Measurements from ENCODE around the gene L3MBTL2. TPM values are rescaled to one million over a fixed set of nuclear protein-coding genes. Genes with fewer than 3 reads are reported as not detected.

Gene L3MBTL2
- total RNA-seq, 2 donors from 2014 or later: 15.4 to 19.0 TPM

DNA sequence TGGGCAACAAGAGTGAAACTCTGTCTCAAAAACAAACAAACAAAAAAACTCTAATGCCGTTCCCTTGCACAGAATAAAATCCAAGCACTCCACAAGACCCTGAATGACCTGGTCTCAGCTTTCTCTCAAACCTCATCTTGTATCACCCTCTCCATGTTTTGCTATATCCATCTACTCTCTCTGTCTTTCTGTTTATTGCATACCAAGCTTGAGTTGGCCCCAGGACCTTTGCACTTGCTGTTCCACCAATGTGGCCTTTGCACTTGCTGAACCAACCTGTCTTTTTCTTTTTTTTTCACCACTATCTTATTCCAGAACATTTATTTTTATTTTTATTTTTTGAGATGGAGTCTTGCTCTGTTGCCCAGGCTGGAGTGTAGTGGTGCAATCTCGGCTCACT is 2.0 kb upstream of the L3MBTL2 start:
- intact Hi-C loops (cut with DNase I): no loop called here
- no peak for DNase-seq (ENCODE audit: low spot score)

DNA sequence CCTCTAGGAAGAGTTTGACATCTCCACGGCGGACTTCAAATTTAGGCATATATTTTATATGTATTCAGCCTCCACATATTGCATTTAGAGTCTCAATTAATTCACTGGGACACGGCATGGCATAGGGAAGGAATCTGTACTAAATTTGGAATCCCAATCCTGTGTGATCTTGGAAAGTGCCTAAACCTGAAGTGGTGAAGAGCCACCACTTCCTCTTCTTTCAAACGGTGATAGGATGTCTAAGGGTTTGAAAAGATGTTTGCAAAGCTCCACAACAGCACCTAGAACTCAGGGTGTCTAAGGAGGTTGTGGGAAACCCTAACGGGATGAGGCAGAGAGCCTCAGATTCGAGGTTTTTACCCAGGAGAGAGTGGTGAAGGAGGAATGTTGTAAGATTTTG is 1.0 kb upstream of the L3MBTL2 start:
- no peak for DNase-seq (ENCODE audit: low spot score)
- intact Hi-C loops (cut with DNase I): no loop called here

DNA sequence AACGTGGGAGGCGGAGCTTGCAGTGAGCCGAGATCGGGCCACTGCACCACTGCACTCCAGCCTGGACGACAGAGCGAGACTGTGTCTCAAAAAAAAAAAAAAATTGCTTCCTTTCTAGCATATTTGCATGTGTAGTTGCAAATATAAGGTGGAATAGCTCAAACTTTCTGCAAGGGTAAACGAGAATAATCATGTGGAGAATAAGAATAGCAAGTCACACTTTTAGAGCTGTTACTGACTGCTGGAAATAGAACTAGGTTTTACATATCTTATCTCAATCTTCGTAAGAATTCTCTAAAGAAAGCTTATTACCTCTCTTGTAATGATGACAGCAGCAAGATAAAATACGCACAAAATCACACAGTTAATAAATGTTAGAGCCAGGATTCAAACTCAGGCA is 1.6 kb downstream of the L3MBTL2 start:
- intact Hi-C loops (cut with DNase I): no loop called here

DNA sequence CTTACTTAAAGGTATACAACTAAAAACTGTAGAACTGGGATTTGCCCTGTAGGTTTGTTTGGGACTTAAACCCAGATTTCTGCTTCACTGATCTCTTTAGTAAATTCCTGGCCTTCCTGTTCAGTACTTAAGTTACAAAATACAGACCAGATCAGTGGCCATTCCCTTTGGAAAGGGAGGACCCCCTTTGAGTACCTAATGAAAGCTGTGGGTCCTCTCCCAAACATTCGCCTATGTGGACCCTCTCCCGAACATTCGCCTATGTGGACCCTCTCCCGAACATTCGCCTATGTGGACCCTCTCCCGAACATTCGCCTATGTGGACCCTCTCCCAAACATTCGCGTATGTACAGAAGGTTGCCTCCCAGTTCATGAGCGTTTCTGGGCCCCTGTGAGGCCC is 10.3 kb downstream of the L3MBTL2 start:
- no peak for DNase-seq (ENCODE audit: low spot score)
- intact Hi-C loops (cut with DNase I): no loop called here

More for the DNA sequence above, 1.6 kb downstream of the L3MBTL2 start:
- DNase-seq (ENCODE audit: low spot score): no peak

DNA sequence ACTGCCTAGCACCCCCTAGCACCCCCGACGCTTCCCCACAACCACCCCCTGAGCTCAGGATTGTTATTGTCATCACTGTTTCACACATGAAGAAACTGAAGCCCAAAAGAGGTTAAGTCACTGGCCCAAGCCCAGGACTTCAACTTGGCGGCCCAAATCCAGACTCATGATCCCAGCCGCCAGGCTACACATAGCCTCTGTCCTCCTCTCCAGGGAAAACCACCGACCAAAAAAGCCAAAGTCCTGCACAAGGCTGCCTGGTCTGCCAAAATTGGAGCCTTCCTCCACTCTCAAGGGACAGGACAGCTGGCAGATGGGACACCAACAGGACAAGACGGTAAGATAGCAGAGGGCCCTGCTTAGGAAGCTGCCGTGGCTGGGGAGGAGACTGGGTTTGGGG is 10.8 kb downstream of the L3MBTL2 start:
- no peak for DNase-seq (ENCODE audit: low spot score)

DNA sequence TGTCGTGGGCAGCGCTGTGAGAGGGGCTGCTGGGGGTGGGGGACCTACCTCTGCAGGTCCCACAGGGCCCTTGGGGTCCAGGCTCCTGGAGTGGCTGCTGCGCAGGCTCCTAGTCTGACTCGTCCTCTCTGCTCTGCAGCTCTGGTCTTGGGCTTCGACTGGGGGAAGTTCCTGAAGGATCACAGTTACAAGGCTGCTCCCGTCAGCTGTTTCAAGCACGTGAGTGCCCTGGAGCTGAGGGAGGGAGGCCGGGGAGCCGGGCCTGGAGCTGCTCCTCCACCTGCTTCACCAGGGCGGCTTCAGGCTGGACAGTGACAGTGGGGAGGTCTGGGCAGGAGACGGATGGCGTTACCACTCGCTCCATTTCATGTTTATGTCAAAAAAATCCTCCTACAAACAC is 11.9 kb downstream of the L3MBTL2 start:
- intact Hi-C loops (cut with DNase I): no loop called here
- DNase-seq (ENCODE audit: low spot score): no peak

More for the DNA sequence above, 10.8 kb downstream of the L3MBTL2 start:
- intact Hi-C loops (cut with DNase I): no loop called here

DNA sequence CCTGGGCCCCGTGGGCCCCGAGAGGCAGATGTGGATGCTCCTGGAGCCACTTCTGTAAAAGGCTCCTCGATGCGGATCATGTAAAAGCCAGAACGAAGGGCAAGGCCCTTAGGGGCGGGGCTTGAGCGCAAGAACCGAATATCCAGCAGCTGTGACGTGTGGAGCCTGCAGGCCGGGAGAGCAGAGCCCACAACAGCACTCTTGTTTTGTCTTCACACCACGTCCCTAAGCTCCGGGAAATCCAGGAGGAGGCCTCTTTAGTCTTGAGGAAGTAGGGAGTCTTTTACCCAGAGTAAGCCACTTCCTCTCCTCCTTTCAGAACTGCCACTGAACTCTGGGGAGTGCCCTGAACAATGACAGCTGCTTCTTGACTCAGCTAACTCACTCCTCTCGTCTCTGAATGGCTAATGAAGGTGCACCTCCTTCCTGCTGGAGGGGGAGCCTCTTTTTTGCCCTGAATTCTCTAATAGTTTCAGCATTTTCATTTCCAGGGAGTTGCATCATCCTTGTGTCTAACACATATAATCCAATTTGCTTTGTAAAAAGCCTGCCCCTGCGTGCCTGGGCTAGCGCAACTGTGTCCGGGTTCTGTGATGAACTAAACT is 12.5 kb downstream of the L3MBTL2 start:
- DNase-seq (ENCODE audit: low spot score): peak; percentile 88
- intact Hi-C loops (cut with DNase I): no loop called here

DNA sequence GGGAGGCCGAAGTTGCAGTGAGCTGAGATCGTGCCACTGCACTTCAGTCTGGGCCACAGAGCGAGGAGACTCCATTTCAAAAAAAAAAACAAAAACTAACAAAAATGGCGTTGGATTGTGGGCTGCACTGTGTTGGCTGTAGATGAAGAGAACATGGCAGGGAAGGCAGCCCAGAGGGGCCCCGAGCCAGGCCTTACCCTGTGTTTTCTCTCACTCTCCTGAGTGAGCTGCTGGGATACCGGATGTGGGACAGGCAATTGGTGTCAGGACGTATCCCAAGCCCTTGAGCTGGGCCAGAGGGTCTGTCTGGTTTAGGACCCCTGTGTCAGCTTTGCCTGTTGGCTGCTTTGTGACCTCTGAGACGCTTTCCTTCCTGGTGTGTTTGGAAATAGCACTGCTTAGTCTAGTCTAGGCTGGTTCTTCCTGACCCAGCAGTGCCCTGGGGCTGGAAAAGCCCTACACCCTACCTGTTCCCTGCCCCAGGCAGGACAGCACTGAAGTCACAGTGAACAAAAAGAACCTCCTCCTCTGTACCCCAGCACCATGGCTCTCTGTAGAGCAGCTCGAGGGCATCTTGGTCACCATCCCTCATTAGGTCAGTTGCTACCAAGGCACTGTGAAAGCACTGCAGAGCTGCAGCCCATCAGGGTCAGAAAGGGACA is 17.9 kb downstream of the L3MBTL2 start:
- intact Hi-C loops (cut with DNase I): no loop called here
- no peak for DNase-seq (ENCODE audit: low spot score)

DNA sequence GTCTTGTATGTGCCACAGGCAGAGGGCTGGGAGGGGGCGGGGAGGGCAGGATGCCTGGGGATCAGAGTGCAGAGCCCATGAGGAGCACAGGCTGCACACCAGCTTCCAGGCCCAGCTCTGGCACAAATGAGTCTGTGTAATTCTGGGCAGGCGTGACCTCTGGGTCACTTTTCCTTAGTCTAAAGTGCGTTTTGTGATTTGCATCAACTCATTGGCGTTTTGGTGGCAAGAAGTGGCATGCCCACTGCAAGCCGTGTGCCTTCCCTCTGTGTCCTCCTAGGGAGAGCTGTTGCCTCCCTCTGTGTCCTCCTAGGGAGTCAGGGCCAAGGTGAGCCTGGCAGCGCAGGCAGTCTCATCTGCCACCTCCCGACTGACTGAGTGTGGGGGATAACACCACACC is 18.4 kb downstream of the L3MBTL2 start:
- no peak for DNase-seq (ENCODE audit: low spot score)
- intact Hi-C loops (cut with DNase I): no loop called here

DNA sequence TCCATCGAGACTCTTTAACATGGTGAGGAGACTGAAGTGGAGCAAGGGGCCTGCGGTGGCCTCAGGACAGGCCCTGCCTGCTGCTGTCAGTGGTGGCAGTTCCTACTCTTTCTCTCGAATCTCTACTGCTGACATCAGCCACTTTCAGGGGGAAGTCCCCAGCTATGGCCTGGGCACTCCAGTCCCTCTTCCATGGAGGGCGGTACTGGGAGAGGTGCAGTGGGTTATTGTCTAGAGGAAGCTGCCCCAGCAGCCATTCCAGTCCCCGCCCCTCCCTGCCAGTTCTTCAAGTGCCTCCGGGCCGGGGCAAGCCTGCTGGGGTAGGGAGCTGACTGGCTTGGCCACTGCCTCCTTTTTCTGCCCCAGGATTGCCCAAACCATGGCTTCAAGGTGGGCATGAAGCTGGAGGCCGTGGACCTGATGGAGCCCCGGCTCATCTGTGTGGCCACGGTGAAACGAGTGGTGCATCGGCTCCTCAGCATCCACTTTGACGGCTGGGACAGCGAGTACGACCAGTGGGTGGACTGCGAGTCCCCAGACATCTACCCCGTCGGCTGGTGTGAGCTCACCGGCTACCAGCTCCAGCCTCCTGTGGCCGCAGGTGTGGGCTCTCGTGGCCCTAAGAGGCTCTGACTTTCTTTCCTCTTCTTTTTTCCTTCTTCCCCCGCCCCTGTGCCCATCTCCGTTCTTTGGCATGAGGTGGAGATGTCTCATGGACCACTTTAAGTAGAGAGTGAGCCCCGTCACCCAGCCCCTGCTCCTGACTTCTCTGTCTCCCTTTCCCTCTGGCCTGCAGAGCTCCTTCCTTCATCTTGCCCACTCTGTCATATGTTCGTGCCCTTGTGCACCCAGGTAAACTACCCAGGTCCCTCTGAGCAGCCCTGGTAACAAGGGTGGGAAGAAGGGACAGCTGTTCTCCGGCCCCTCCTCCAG is 21.9 kb downstream of the L3MBTL2 start:
- intact Hi-C loops (cut with DNase I): no loop called here
- DNase-seq (ENCODE audit: low spot score): no peak

DNA sequence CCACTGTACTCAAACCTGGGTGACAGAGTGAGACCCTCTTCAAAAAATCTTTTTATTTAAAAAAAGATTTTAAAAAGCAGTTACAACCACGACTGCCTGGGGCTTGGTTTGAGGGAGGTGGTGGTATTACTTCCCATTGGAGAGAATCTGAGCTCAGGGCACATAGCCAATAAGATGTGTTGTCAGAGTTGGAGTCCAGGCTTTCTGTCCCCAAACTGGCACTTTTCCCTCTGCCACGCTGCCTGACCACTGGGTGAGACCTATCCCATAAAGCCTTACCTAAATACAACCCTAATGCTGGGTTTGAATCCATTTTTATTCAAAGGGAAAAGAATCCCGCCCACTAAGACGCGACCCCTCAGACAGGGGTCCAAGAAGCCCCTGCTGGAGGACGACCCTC is 24.1 kb downstream of the L3MBTL2 start:
- intact Hi-C loops (cut with DNase I): no loop called here
- DNase-seq (ENCODE audit: low spot score): no peak

DNA sequence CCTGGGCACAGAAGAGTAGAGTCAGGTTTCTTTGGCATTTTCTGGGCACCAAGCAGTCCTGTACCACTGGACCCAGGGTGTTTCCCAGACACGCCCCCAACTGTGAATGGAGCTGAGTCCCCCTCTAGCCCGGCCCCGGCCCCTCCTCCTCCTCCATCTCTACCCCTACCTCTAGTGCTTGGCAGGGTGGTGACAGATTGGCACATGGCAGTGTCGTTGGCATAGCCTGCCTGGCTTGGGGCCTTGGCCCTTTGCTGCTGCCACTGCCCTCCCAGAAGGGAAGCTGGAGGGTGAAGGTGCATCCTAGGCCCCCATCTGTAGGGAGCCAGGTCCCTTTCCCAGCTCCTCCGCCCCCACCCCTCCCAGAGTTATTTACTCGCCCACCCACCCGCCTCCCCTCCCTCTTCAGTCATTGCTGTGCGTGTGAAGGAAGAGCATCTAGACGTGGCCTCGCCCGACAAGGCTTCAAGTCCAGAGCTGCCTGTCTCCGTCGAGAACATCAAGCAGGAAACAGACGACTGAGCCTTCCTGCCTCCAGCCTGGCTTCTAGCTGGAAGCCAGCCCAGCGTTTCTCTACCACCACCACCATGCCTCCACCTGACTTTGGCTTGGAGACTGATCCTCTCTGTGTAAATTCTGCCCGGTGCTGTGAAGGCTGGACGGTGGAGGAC is 24.8 kb downstream of the L3MBTL2 start:
- intact Hi-C loops (cut with DNase I): no loop called here
- DNase-seq (ENCODE audit: low spot score): no peak

DNA sequence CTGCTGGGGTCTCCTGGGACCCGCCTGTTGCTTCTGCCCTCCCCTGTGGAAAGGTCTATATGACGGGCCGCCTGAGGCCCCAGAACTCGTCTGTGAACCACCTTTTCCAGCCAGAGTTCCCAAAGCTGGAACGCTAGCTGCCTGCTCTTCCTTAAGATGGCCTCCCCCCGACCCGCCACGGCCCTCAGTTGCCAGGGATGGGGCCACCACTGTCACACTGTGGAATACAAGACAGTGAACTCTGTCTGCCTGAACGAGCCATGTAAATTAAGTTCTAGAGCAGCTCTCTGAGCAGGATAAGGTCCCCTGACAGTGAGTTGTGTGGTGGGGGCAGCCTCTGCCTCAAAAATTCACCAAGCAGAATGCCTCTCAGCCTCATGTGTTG is 25.3 kb downstream of the L3MBTL2 start:
- intact Hi-C loops (cut with DNase I): no loop called here
- DNase-seq (ENCODE audit: low spot score): no peak

DNA sequence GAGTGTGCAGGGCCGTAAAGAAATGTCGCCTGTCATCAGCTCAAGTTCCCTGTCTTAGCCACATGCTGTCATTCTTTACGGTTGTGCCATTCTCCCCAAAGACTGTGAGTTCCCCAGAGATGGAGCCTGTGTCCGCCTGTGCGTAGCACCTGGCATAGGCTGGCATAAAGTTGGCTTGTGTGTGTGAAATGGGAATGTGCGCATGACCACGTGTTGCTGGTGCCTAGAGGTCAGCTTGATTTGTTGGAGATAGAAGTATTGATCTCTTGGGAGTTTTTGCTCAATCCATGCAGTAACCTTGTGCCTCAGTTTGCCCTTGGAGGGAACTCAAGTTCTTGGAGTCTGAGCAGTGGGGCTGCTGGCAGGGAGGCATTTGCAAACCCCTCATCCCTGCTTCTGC is 26.3 kb downstream of the L3MBTL2 start:
- DNase-seq (ENCODE audit: low spot score): no peak
- intact Hi-C loops (cut with DNase I): no loop called here

DNA sequence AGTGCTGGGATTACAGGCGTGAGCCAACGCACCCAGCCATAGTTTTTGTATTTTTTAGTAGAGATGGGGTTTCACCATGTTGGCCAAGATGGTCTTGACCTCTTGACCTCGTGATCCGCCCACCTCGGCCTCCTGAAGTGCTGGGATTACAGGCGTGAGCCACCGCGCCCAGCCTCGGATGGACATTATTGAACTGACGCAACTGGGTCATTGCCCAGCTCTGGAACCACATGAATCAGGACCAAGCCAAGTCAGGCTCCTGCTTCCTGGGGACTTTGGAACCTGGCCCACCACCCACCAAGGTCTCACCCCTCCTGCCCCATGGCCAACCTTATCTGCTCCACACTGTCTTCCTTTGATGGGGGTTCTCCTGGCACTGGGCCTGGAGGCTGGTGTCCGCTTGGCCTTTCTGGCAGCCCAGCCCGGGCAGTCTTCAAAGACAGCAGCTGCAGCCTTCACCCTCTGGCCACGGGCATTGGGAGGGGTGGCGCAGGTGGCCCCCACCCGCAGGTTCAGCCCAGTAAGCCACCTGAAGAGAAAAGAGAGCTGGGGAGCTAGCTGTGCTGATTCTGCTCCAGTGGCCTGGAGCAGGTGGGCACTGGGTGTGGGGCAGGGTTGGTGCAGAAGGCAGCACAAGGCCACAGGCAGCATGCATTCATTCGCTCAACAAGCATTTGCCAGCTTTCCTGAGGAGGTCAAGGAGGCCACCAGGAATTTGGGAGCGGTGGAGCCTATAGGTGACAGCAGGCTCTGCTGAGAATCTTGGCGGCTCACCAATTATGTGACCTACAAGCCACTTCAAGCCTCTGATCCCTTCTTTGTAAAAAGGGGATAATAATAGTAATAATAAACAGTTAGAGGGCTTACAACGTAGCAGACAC is 29.9 kb downstream of the L3MBTL2 start:
- intact Hi-C loops (cut with DNase I): no loop called here
- no peak for DNase-seq (ENCODE audit: low spot score)

DNA sequence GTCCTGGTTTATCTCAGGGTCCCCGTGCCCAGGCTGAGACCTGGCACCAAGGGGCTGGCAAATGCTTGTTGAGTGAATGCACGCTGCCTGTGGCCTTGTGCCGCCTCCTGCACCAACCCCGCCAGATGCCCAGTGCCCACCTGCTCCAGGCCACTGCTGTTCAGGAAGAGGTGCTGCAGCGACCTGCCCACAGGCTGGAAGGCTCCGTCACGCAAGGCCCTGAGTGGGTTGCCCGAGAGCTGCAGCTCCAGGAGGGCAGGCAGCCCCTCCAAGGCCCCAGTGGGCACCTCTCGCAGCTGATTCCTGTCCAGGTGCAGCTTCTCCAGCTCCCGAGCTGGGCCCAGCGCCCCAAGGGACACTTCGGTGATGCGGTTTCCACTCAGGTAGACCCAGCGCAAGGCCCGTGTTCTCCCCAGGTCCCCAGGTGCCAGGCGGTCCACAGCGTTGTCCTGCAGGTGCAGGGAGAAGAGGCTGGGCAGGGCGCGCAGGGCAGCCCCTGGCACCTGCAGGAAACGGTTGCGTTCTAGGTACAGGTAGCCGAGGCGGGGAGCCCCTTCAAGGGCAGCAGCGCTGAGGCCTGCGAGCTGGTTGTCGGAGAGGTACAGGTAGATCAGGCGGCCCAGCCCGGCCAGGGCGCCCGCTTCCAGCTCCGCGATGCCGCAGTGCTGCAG is 32.1 kb downstream of the L3MBTL2 start:
- no peak for DNase-seq (ENCODE audit: low spot score)
- intact Hi-C loops (cut with DNase I): no loop called here

DNA sequence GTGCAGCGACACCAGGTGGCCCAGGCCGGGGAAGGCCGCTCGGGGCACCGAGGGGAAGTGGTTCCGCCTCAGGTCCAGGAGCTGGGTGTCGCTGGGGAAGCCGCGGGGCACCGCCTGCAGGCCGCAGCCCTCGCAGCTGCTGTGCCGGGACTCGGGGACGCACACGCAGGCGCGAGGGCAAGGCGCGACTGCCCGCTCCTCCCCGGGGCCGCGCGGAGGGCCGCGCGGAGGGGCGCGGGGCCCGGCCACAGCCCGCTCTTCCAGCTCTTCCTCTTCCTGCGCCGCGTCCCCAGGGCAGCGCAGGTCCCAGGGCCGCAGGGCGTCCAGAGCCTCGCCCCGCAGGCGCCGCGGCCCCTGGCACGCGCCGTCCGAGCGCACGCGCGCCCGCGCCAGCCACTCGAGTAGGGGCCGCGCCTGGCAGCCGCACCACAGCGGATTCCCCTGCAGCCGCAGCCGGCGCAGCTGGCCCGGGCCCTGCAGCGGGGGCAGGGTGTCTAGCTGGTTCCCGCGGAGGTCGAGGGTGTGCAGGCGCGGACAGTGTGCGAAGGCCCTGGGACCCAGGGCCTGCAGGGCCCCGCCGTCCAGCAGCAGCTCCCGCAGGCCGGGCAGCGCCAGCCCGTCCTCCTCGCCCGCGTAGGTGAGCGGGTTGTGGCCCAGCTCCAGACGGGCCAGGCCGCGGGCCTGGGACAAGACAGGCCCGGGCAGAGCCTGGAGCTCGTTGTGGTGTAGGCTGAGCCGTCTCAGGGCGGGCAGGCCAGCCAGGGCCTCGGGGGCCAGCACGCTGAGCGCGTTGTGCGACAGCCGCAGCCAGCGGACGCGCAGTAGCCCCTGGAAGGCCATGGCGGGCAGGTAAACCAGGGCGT is 32.8 kb downstream of the L3MBTL2 start:
- intact Hi-C loops (cut with DNase I): no loop called here

More for the DNA sequence above, 32.8 kb downstream of the L3MBTL2 start:
- DNase-seq (ENCODE audit: low spot score): peak; percentile 92

Data from posterior vena cava (tissue), 2 donors.